IMR-90 (cell line): ENCODE measurements around the gene AHI1. TPM values are rescaled to one million over a fixed set of nuclear protein-coding genes. Genes with fewer than 3 reads are reported as not detected.

Experiments
- ATAC-seq: fragments of 200-7000 bp; cut with Tn5 transposase; 2 replicates; pipeline ENCODE4 v1.9.1; 2020; ENCODE audit warnings: low read depth, mild to moderate bottlenecking, moderate library complexity
- BruUV-seq: library from RNA; stranded (reverse); fragments of 400-500 nt; replicated peaks from 2 replicates; lab custom pipeline; 2021; lab: Mats Ljungman, UMichigan
- CTCF ChIA-PET: fragments of 300-600 bp; formaldehyde crosslinking; extraction: SDS; loops from one replicate; lab custom pipeline; 2021; ENCODE audit warnings: antibody characterized with exemption; lab: Yijun Ruan, JAX
- POLR2A ChIA-PET: fragments of 300-600 bp; sonication (Branson Sonifier 250); formaldehyde crosslinking; loops from one replicate; lab custom pipeline; 2022; ENCODE audit warnings: antibody characterized with exemption; ENCODE audit not compliant: unreplicated experiment; lab: Charles Lee
- DNase-seq: peaks from one replicate; pipeline ENCODE4 v3.0.0; 2013
- H2AFZ ChIP-seq: replicated peaks from 2 replicates; pipeline ENCODE3; 2013; ENCODE audit warnings: low read length, mild to moderate bottlenecking; ENCODE audit not compliant: poor library complexity
- H2AK5ac ChIP-seq: 2 replicates; pipeline ENCODE4 v1.6.1; 2013; ENCODE audit warnings: low read depth, low read length, inconsistent platforms
- H2AK9ac ChIP-seq: replicated peaks from 2 replicates; pipeline ENCODE3; 2013; ENCODE audit warnings: mild to moderate bottlenecking, low read depth, low read length, moderate library complexity; ENCODE audit not compliant: poor library complexity
- H2BK120ac ChIP-seq: 2 replicates; pipeline ENCODE4 v1.6.1; 2013; ENCODE audit warnings: low read depth, low read length, inconsistent platforms
- H2BK15ac ChIP-seq: 3 replicates; pipeline ENCODE4 v1.6.1; 2013; ENCODE audit warnings: low read depth, low read length, inconsistent platforms
- H2BK20ac ChIP-seq: 2 replicates; pipeline ENCODE4 v1.6.1; 2013; ENCODE audit warnings: low read depth, mild to moderate bottlenecking, inconsistent platforms, low read length, moderate library complexity
- H2BK5ac ChIP-seq: 2 replicates; pipeline ENCODE4 v1.6.1; 2013; ENCODE audit warnings: mild to moderate bottlenecking, low read depth, low read length, inconsistent platforms; ENCODE audit not compliant: poor library complexity, severe bottlenecking
- H3K14ac ChIP-seq: replicated peaks from 2 replicates; pipeline ENCODE4 v1.6.1; 2013; ENCODE audit warnings: low read depth, low read length, inconsistent platforms
- H3K18ac ChIP-seq: 2 replicates; pipeline ENCODE4 v1.6.1; 2013; ENCODE audit warnings: low read depth, low read length, control low read depth
- H3K23ac ChIP-seq: 2 replicates; pipeline ENCODE4 v1.6.1; 2013; ENCODE audit warnings: low read depth, low read length, inconsistent platforms
- H3K27ac ChIP-seq: 2 replicates; pipeline ENCODE4 v1.5.1; 2013; ENCODE audit warnings: mild to moderate bottlenecking, control low read depth, low read length; ENCODE audit not compliant: insufficient read depth
- H3K27me3 ChIP-seq: 2 replicates; pipeline ENCODE4 v1.6.1; 2013; ENCODE audit warnings: low read length; ENCODE audit not compliant: control insufficient read depth, insufficient read depth
- H3K36me3 ChIP-seq: 2 replicates; pipeline ENCODE4 v1.6.1; 2013; ENCODE audit warnings: low read length, mixed read lengths; ENCODE audit not compliant: control insufficient read depth, insufficient read depth
- H3K4ac ChIP-seq: 2 replicates; pipeline ENCODE4 v1.6.1; 2013; ENCODE audit warnings: low read depth, low read length, inconsistent platforms
- H3K4me1 ChIP-seq: 2 replicates; pipeline ENCODE4 v1.6.1; 2013; ENCODE audit warnings: low read length, mixed read lengths; ENCODE audit not compliant: control insufficient read depth, insufficient read depth
- H3K4me2 ChIP-seq: 2 replicates; pipeline ENCODE4 v1.6.1; 2013; ENCODE audit warnings: low read depth, mild to moderate bottlenecking, control low read depth, low read length, moderate library complexity
- H3K4me3 ChIP-seq: 2 replicates; pipeline ENCODE4 v1.5.1; 2013; ENCODE audit warnings: low read depth, mild to moderate bottlenecking, control low read depth, low read length, moderate library complexity; ENCODE audit not compliant: insufficient read depth
- H3K56ac ChIP-seq: 2 replicates; pipeline ENCODE4 v1.6.1; 2013; ENCODE audit warnings: low read length, inconsistent platforms; ENCODE audit not compliant: insufficient read depth; ENCODE audit errors: extremely low read depth
- H3K79me1 ChIP-seq, 2 experiments: 2 replicates each; pipeline ENCODE4 v1.6.1; 2013; ENCODE audit warnings: low read length in 2 of 2, inconsistent platforms in 1 of 2, low read depth in 1 of 2
- H3K9ac ChIP-seq: 2 replicates; pipeline ENCODE4 v1.6.1; 2013; ENCODE audit warnings: low read depth, low read length, control low read depth
- H3K9me1 ChIP-seq: 2 replicates; pipeline ENCODE4 v1.6.1; 2013; ENCODE audit warnings: low read length, inconsistent platforms; ENCODE audit not compliant: insufficient read depth
- H3K9me3 ChIP-seq: 2 replicates; pipeline ENCODE4 v1.6.1; 2013; ENCODE audit warnings: low read length; ENCODE audit not compliant: control insufficient read depth, insufficient read depth
- H4K20me1 ChIP-seq: 2 replicates; pipeline ENCODE4 v1.6.1; 2013; ENCODE audit warnings: low read length, inconsistent platforms; ENCODE audit not compliant: insufficient read depth
- H4K5ac ChIP-seq: 2 replicates; pipeline ENCODE4 v1.6.1; 2013; ENCODE audit warnings: mild to moderate bottlenecking, low read depth, low read length, control low read depth
- H4K8ac ChIP-seq, 2 experiments: 2 replicates each; pipeline ENCODE4 v1.6.1; 2013; ENCODE audit warnings: low read depth in 2 of 2, low read length in 2 of 2, control low read depth in 1 of 2, inconsistent platforms in 1 of 2
- H4K91ac ChIP-seq: 2 replicates; pipeline ENCODE4 v1.6.1; 2013; ENCODE audit warnings: low read depth, low read length, inconsistent platforms; ENCODE audit not compliant: insufficient read depth
- CHD1 ChIP-seq: IDR thresholded peaks from 2 replicates; pipeline ENCODE4 v1.6.1; 2012; ENCODE audit warnings: low read depth, low read length, improper control_type of control experiment
- MAZ ChIP-seq: IDR thresholded peaks from 2 replicates; pipeline ENCODE4 v1.6.1; 2012; ENCODE audit warnings: low read depth, mild to moderate bottlenecking, low read length, improper control_type of control experiment, moderate library complexity, borderline replicate concordance
- WGBS, 2 experiments: methylation state at CpG; one replicate each; pipeline versions ENCODE4 v1.1.5 to v1.1.7; 2013; ENCODE audit warnings: missing lambda C conversion rate in 2 of 2; ENCODE audit not compliant: insufficient read length in 1 of 2; ENCODE audit errors: extremely low coverage in 2 of 2; 5-methylcytosine and 5-hydroxymethylcytosine counted together
- dilution Hi-C: fragments of 300-500 bp; cut with HindIII; formaldehyde crosslinking; loops from one replicate; pipeline ENCODE4 v1.14.3; 2018; ENCODE audit warnings: low sequenced_read_pairs; ENCODE audit not compliant: unreplicated experiment
- in situ Hi-C: fragments of 300-500 bp; cut with MboI; formaldehyde crosslinking; loops from 3 replicates; pipeline ENCODE4 v1.14.3; 2019; ENCODE audit warnings: low sequenced_read_pairs, inconsistent platforms, mixed read lengths
- intact Hi-C: fragments of 100-400 bp; cut with micrococcal nuclease; formaldehyde crosslinking; loops from 2 replicates; pipeline ENCODE4 v1.10.0; 2022
- polyA plus RNA-seq, 3 experiments: library from polyadenylated mRNA; depleted of rRNA; stranded (reverse); fragments of >200 nt; gene quantifications; 2 replicates each; pipeline ENCODE4 v1.2.3, GENCODE V29; 2012; ENCODE audit warnings: low replicate concordance in 1 of 3
- total RNA-seq: library from RNA; depleted of rRNA; stranded (reverse); fragments of >200 nt; gene quantifications from 2 replicates; pipeline ENCODE4 v1.2.3, GENCODE V29; 2012

Gene AHI1
- total and polyA plus RNA-seq, 2 of the 4 experiments (the other 2 are of a cell fraction) = 9.5 to 19.4 TPM

- no peaks in the 10 kb centered on the region for H4K20me1 ChIP-seq
- no peak overlapping the region for H3K23ac ChIP-seq
- no peak overlapping the region for H2AFZ ChIP-seq
- peaks cover 1% of the 10 kb centered on the region; the same call in 1 of the 2 replicates for H3K36me3 ChIP-seq
- H3K4me1 ChIP-seq = 0 out of 2 replicates have a peak, but pooled peaks cover 2% of the 10 kb centered on the region
- H2AK5ac ChIP-seq = no peak overlapping the region
- no peak overlapping the region for H3K4me3 ChIP-seq
- no peak overlapping the region for H4K91ac ChIP-seq
- TF ChIP-seq CHD1 = no peak
- TF ChIP-seq MAZ = no peak
- in situ Hi-C loops (loop anchor here (10.0 kb wide), 1 partner anchor 290 kb away; no protein-coding TSS in a partner anchor), dilution Hi-C loops (no loop called here), intact Hi-C loops (loop anchor here (5.0 to 10.0 kb wide), 2 partner anchors 242 to 1270 kb away; partner anchors contain the start of gene MYB)
- H2BK20ac ChIP-seq = no peak overlapping the region
- H2BK5ac ChIP-seq = no peak overlapping the region
- no peak overlapping the region for H2AK9ac ChIP-seq
- no peak overlapping the region for H3K56ac ChIP-seq
- H3K9me3 ChIP-seq = no peaks in the 10 kb centered on the region
- no peaks in the 10 kb centered on the region for H3K79me1 ChIP-seq
- ATAC-seq = no peak
- no peak overlapping the region for H2BK120ac ChIP-seq
- CTCF ChIA-PET = interaction anchor here (1.3 kb wide), 1 partner anchor 279 kb away, joined by 4 read pairs; no protein-coding TSS in a partner anchor
- H3K18ac ChIP-seq = no peak overlapping the region
- H3K4me2 ChIP-seq = no peak overlapping the region
- H2BK15ac ChIP-seq = no peak overlapping the region
- H3K4ac ChIP-seq = no peak overlapping the region
- no CpG with 5 or more reads among the region's 1 CpG for WGBS, 2 experiments
- H3K9ac ChIP-seq = no peak overlapping the region
- no peak overlapping the region for H3K27ac ChIP-seq
- H3K27me3 ChIP-seq = no peaks in the 10 kb centered on the region
- H3K14ac ChIP-seq = no peak overlapping the region
- no TSS peak for BruUV-seq
- DNase-seq = no peak
- POLR2A ChIA-PET = no interaction called here
- H4K8ac ChIP-seq = no peak overlapping the region
- no peaks in the 10 kb centered on the region for H3K9me1 ChIP-seq
- no peak overlapping the region for H4K5ac ChIP-seq
Measured at GRCh38 chr6:135424385-135424784, 73.2 kb downstream of the AHI1 start.
